Spleen (tissue), 11 donors: ENCODE measurements around the gene KIF21B. TPM values are rescaled to one million over a fixed set of nuclear protein-coding genes. Genes with fewer than 3 reads are reported as not detected.

Experiments used
- DNase-seq: peaks from one replicate; pipeline ENCODE4 v3.0.0-alpha.2; 2020
- H3K27ac ChIP-seq, 8 donors: fragments of 200-600 bp; sonication (generic) in 7 of 8; 1 replicate in 4 of 8; 2 replicates in 4 of 8; pipeline versions ENCODE4 v1.5.0 to v1.8.0; 2016 to 2021; ENCODE audit warnings: inconsistent platforms in 4 of 8, mild to moderate bottlenecking in 4 of 8, moderate library complexity in 1 of 8
- H3K27me3 ChIP-seq, 7 donors: fragments of 200-600 bp; sonication (generic) in 6 of 7; replicated peaks in 1 of 7; 1 replicate in 4 of 7; 2 replicates in 3 of 7; pipeline versions ENCODE4 v1.5.0 to v1.8.0; 2016 to 2021; ENCODE audit warnings: inconsistent platforms in 3 of 7, mild to moderate bottlenecking in 1 of 7
- H3K36me3 ChIP-seq, 6 donors: fragments of 200-600 bp; sonication (generic) in 5 of 6; 1 replicate in 4 of 6; 2 replicates in 2 of 6; pipeline versions ENCODE4 v1.5.0 to v1.8.0; 2016 to 2021; ENCODE audit warnings: inconsistent platforms in 2 of 6
- H3K4me1 ChIP-seq, 6 donors: fragments of 200-600 bp; sonication (generic) in 5 of 6; 1 replicate in 3 of 6; 2 replicates in 3 of 6; pipeline versions ENCODE4 v1.5.0 to v1.8.0; 2016 to 2021; ENCODE audit warnings: inconsistent platforms in 3 of 6
- H3K4me3 ChIP-seq, 8 donors: fragments of 200-600 bp; sonication (generic) in 7 of 8; 1 replicate in 4 of 8; 2 replicates in 4 of 8; pipeline versions ENCODE4 v1.5.0 to v1.8.0; 2016 to 2021; ENCODE audit warnings: inconsistent platforms in 4 of 8, mild to moderate bottlenecking in 4 of 8, moderate library complexity in 2 of 8
- H3K9me3 ChIP-seq, 8 donors: fragments of 200-600 bp; sonication (generic) in 7 of 8; 1 replicate in 4 of 8; 2 replicates in 4 of 8; pipeline versions ENCODE4 v1.5.0 to v1.8.0; 2016 to 2021; ENCODE audit warnings: inconsistent platforms in 4 of 8
- POLR2A ChIP-seq, 3 donors: fragments of 450-650 bp; IDR thresholded peaks; one replicate each; pipeline ENCODE4 v1.5.1; 2017; ENCODE audit warnings: antibody characterized with exemption in 3 of 3, mild to moderate bottlenecking in 1 of 3
- POLR2AphosphoS5 ChIP-seq, 3 donors: sonication (generic); formaldehyde crosslinking; IDR thresholded peaks; one replicate each; pipeline ENCODE4 v1.5.1; 2017; ENCODE audit warnings: antibody characterized with exemption in 3 of 3
- WGBS, 5 donors: extraction: QIAGEN DNeasy Blood & Tissue Kit in 3 of 5; methylation state at CpG; one replicate each; pipeline versions ENCODE4 v1.1.5 to v1.1.7; 2013 to 2018; 5-methylcytosine and 5-hydroxymethylcytosine counted together
- intact Hi-C: fragments of 100-400 bp; cut with DNase I; formaldehyde crosslinking; loops from one replicate; pipeline ENCODE4 v1.15.0; 2023; ENCODE audit warnings: low total_unique reads
- polyA plus RNA-seq, 3 donors: library from polyadenylated mRNA; stranded (reverse); fragments of 200-250 nt; gene quantifications; one replicate each; pipeline ENCODE4 v1.2.1, GENCODE V29; 2013
- total RNA-seq, 7 donors: library from RNA; depleted of rRNA in 3 of 7; stranded (reverse); fragments of >200 nt in 3 of 7; fragmentation: NEBNext Ultra II Directional in 4 of 7; extraction: Animal tissue kit (Norgen Biotek cat#: 25700) in 4 of 7; gene quantifications; one replicate each; pipeline versions ENCODE4 v1.1.0 to v1.2.1, GENCODE V29; 2016 to 2021
- TF ChIP-seq, protein P1 (sequence below), 11 experiments: fragments of 200-600 bp in 7 of 11; fragments of 450-650 bp in 4 of 11; sonication (generic) in 4 of 11; IDR thresholded peaks in 8 of 11; conservative IDR thresholded peaks in 3 of 11; 1 replicate in 7 of 11; 2 replicates in 4 of 11; pipeline versions ENCODE4 v1.4.0 to v1.8.0; 2016 to 2021; ENCODE audit warnings: antibody characterized with exemption in 11 of 11, inconsistent platforms in 4 of 11, mild to moderate bottlenecking in 1 of 11
- donor health status: healthy with polysubstance abuse.
- donor health status: DM: no; HTN: no; CAD: no; lungs with moderate emphysema.
- donor health status: DM: no; HTN: no; CAD: no.
- donor health status: Bipolar disorder and iron deficiency.
- donor health status: healthy.
- donor health status: DM: no; HTN: no; CAD: no.
- donor health status: DM: yes; HTN: yes; CAD: no.

KIF21B gene
- total and polyA plus RNA-seq, 10 donors, result 3.0 to 49.0 (median 28.1) TPM

DNA sequence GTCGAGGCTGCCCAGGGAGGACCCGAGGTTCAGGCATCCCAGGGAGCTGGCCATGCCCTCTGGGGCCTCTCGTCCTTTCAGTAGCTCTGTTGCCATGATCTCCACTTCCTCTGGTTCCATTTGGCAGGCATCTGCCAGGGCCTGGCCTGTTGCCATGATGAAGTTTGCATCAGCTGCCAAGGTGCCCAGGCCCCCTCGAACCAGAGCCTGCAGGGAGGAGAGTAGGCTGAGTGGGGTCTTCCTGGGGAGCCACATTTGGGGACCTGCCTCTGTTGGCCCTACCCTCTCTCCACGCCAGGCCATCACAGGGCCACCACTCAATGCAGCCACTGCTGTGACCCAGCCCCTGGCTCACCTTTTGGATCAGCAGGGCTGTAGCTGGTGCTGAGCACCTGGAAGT, 16.4 kb upstream of the KIF21B start:
- no peak overlapping the region for H3K27ac ChIP-seq
- peaks cover 0 to 10% (median 7%) of the 10 kb centered on the region in 6 donors for H3K4me1 ChIP-seq
- TF ChIP-seq POLR2A (IDR thresholded peaks at IDR 0.05) (no peak), POLR2AphosphoS5 (IDR thresholded peaks at IDR 0.05) (no peak)
- TF ChIP-seq, protein P1, sequence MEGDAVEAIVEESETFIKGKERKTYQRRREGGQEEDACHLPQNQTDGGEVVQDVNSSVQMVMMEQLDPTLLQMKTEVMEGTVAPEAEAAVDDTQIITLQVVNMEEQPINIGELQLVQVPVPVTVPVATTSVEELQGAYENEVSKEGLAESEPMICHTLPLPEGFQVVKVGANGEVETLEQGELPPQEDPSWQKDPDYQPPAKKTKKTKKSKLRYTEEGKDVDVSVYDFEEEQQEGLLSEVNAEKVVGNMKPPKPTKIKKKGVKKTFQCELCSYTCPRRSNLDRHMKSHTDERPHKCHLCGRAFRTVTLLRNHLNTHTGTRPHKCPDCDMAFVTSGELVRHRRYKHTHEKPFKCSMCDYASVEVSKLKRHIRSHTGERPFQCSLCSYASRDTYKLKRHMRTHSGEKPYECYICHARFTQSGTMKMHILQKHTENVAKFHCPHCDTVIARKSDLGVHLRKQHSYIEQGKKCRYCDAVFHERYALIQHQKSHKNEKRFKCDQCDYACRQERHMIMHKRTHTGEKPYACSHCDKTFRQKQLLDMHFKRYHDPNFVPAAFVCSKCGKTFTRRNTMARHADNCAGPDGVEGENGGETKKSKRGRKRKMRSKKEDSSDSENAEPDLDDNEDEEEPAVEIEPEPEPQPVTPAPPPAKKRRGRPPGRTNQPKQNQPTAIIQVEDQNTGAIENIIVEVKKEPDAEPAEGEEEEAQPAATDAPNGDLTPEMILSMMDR (IDR thresholded peaks at IDR 0.05 in 8 of 11, conservative IDR thresholded peaks at IDR 0.05 in 3 of 11), result no peak
- no peak overlapping the region for H3K4me3 ChIP-seq
- no peak for DNase-seq
- intact Hi-C loops, result no loop called here
- no peaks in the 10 kb centered on the region for H3K36me3 ChIP-seq
- H3K27me3 ChIP-seq, result no peaks in the 10 kb centered on the region
- WGBS, 5 donors, result 65 to 86% (median 75%) methylated on average over 3 to 5 of the region's 5 CpGs
- H3K9me3 ChIP-seq, result no peaks in the 10 kb centered on the region

GRCh38 chr1:201039418-201039817, 15.9 kb upstream of the KIF21B start:
- intact Hi-C loops, result no loop called here
- TF ChIP-seq POLR2A (IDR thresholded peaks at IDR 0.05) (no peak), POLR2AphosphoS5 (IDR thresholded peaks at IDR 0.05) (no peak)
- TF ChIP-seq, protein P1 (IDR thresholded peaks at IDR 0.05 in 8 of 11, conservative IDR thresholded peaks at IDR 0.05 in 3 of 11), result no peak
- Histone ChIP-seq H3K4me1 (peaks cover 0 to 10% (median 7%) of the 10 kb centered on the region in 6 donors), H3K27ac (no peak overlapping the region), H3K4me3 (no peak overlapping the region), H3K36me3 (no peaks in the 10 kb centered on the region), H3K27me3 (no peaks in the 10 kb centered on the region), H3K9me3 (no peaks in the 10 kb centered on the region)
- WGBS, 5 donors, result 86 to 100% (median 89%) methylated on average over 1 to 2 of the region's 2 CpGs; no CpG with 5 or more reads in 1 of the 5 donors
- DNase-seq, result no peak

GRCh38 chr1:201038186-201038876, 14.8 kb upstream of the KIF21B start:
- no peaks in the 10 kb centered on the region for H3K27me3 ChIP-seq
- WGBS, 5 donors, result 87 to 93% (median 90%) methylated on average over 10 of the region's 10 CpGs
- H3K27ac ChIP-seq, result no peak overlapping the region
- no peak overlapping the region for H3K4me3 ChIP-seq
- no peaks in the 10 kb centered on the region for H3K36me3 ChIP-seq
- TF ChIP-seq, protein P1 (IDR thresholded peaks at IDR 0.05 in 8 of 11, conservative IDR thresholded peaks at IDR 0.05 in 3 of 11), result no peak
- TF ChIP-seq POLR2A (IDR thresholded peaks at IDR 0.05), result no peak
- TF ChIP-seq POLR2AphosphoS5 (IDR thresholded peaks at IDR 0.05), result no peak
- H3K9me3 ChIP-seq, result no peaks in the 10 kb centered on the region
- H3K4me1 ChIP-seq, result peaks cover 0 to 10% (median 7%) of the 10 kb centered on the region in 6 donors
- DNase-seq, result no peak
- intact Hi-C loops, result no loop called here

GRCh38 chr1:201036188-201036842, 12.8 kb upstream of the KIF21B start:
- Histone ChIP-seq H3K27me3 (no peaks in the 10 kb centered on the region), H3K27ac (no peak overlapping the region), H3K4me1 (no peaks in the 10 kb centered on the region), H3K36me3 (no peaks in the 10 kb centered on the region), H3K9me3 (no peaks in the 10 kb centered on the region), H3K4me3 (no peak overlapping the region)
- TF ChIP-seq POLR2A (IDR thresholded peaks at IDR 0.05) (no peak), POLR2AphosphoS5 (IDR thresholded peaks at IDR 0.05) (no peak)
- TF ChIP-seq, protein P1 (IDR thresholded peaks at IDR 0.05 in 8 of 11, conservative IDR thresholded peaks at IDR 0.05 in 3 of 11), result no peak
- no peak for DNase-seq
- intact Hi-C loops, result no loop called here
- 81 to 91% (median 87%) methylated on average over 12 of the region's 12 CpGs for WGBS, 5 donors
